Fibroblast of skin of right quadriceps (primary cell): ENCODE results near the gene TFG.
"Not testable (repeated sequence)": the region's sequence is repeated elsewhere in the genome, so short reads cannot be mapped to it uniquely, and the experiment has no call there.

Source experiments
- DNase-seq: peaks from one replicate; pipeline ENCODE4 v3.0.0-alpha.2; 2013

The TFG gene

DNA sequence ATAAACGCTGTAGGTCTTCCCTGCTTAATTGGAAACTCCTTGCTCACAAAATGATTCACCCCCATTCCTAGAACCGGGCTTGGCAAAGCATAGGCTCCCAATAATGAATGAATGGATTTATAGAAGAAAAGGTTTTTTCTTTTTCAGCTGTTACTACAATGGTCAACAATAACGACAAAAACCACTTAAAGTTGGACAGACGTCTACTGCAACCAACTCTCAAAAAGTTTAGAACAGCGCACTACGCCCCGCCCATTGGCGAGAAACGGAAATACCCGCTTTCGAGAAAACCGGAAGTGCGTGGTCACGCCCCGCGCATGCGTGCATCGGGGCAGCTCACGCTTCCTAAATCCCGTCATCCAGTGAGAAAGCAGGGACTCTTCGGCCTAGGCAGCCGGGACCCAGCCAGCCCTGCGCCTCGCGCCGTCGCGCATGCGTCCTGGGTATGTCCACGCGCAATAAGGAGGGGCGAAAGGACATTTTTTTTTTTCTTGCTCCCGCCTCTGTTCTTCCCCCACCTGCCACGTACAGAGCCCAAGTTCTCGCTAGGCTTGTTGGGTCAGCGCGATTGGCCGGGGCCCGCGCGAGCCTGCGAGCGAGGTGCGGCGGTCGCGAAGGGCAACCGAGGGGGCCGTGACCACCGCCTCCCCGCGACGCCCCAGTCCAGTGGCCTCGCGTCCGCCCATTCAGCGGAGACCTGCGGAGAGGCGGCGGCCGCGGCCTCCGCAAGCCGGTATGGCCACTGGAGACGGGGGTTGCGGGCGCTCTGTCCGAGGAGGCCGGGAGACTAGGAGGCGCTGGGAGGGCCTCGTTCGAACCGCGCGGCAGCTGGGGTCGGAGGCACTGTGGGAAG is at the start of gene TFG:
TSS of gene TFG (plus strand) at position 506 of the 853 bp plus-strand sequence. CDS start 4,192 bp downstream, outside the sequence.
- DNase-seq: peak; percentile 99

DNA sequence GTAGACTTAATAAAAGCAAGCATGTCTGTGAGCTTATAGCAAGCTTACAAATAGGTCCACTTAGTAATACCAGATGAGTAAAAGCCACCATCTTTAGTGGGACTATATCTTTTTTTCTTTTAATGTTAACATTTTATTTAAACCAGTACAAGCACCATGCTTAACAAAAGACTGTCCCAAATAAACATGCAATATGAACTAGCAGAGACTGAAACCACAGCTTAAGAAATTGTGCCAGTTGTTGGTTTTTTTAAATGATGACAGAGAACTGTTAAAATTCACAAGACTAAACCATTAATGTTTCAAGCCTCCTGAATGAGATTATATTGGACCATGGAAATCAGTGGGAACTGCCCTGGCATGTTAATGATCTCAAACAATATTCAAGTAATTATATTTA is 48.0 kb upstream of the TFG start:
- DNase-seq: not testable (repeated sequence)

DNA sequence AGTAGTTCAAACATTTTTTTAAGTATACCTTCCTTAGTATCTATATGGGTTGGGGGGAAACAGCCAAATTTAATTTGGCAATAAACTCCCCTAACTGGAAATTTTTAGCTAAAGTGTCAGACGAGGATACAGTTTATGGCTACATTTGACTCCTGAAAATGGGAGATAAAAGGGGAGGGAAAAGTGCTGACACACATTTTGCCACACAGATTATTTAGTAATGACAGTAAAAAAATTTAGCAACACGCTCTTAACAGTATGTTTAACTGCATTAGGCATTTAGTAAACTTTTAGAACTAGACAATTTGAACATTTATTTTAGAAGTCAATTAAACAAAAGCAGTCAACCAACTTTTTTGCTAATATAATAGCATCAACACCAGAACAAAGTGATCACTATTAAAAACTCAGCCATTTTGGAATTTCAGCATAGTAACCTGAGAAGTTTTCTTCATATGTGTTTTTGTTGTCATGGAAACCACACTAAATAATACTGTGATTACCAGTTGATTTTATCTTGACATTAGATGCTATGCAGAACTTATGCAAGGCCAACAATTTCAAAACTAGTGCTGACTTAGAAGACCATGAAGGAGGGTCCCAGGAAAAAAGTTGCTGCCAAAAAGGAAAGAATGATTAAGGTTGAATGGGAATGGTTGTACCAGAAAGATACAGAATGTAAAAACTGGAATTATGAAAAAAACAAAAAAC is 47.0 kb upstream of the TFG start:
- DNase-seq: peak; percentile 23

DNA sequence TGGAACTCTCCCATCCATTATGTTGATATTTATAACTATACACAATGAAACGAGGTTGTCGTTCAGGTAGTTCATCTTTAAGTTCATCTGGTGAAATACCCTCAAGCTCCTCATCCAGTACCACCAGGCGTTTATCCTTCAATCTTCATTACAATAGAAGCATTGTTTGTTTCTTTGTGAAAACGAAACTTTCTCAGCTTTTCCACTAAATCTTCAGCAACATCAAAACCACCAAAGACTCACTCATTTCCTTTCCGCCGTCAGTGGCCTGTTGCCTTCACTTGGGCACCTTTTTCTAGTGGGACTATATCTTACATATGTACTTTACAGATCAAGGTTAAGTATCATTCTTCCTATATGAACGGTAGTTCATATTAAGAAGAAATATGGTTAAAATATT is 44.1 kb upstream of the TFG start:
- no peak for DNase-seq

DNA sequence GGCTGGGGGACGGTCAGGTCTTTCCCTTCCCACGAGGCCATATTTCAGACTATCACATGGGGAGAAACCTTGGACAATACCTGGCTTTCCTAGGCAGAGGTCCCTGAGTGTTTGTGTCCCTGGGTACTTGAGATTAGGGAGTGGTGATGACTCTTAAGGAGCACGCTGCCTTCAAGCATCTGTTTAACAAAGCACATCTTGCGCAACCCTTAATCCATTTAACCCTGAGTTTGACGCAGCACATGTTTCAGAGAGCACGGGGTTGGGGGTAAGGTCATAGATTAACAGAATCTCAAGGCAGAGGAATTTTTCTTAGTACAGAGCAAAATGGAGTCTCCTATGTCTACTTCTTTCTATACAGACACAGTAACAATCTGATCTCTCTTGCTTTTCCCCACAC is 42.6 kb upstream of the TFG start:
- not testable (repeated sequence) for DNase-seq

DNA sequence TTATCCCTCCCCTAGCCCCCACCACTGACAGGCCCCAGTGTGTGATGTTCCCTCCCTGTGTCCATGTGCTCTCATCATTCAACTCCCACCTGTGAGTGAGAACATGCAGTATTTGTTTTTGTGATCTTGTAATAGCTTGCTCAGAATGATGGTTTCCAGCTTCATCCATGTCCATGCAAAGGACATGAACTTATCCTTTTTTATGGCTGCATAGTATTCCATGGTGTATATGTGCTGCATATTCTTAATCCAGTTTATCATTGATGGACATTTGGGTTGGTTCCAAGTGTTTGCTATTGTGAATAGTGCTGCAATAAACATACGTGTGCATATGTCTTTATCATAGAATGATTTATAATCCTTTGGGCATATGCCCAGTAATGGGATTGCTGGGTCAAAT is 42.0 kb upstream of the TFG start:
- DNase-seq: not testable (repeated sequence)

DNA sequence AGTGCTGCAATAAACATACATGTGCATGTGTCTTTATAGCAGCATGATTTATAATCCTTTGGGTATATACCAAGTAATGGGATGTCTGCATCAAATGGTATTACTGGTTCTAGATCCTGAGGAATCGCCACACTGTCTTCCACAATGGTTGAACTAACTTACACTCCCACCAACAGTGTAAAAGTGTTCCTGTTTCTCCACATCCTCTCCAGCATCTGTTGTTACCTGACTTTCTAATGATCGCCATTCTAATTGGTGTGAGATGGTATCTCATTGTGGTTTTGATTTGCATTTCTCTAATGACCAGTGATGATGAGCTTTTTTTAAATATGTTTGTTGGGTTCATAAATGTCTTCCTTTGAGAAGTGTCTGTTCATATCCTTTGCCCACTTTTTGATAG is 38.3 kb upstream of the TFG start:
- not testable (repeated sequence) for DNase-seq

DNA sequence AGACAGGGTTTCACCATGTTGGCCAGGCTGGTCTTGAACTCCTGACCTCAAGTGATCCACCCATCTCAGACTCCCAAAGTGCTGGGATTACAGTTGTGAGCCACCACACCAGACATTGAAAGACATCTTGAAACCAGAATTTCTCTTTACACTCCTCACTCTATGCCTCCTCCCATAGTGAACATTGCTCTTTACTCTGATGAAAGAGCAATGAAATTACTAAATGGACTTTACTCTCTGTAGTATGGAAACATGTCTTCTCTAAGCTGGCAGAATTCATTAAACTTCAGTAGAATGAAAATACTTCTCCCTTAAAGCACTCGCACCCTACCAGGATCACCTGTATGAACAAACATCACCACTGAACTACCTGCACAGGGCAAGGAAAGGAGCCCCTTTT is 27.8 kb upstream of the TFG start:
- no peak for DNase-seq

DNA sequence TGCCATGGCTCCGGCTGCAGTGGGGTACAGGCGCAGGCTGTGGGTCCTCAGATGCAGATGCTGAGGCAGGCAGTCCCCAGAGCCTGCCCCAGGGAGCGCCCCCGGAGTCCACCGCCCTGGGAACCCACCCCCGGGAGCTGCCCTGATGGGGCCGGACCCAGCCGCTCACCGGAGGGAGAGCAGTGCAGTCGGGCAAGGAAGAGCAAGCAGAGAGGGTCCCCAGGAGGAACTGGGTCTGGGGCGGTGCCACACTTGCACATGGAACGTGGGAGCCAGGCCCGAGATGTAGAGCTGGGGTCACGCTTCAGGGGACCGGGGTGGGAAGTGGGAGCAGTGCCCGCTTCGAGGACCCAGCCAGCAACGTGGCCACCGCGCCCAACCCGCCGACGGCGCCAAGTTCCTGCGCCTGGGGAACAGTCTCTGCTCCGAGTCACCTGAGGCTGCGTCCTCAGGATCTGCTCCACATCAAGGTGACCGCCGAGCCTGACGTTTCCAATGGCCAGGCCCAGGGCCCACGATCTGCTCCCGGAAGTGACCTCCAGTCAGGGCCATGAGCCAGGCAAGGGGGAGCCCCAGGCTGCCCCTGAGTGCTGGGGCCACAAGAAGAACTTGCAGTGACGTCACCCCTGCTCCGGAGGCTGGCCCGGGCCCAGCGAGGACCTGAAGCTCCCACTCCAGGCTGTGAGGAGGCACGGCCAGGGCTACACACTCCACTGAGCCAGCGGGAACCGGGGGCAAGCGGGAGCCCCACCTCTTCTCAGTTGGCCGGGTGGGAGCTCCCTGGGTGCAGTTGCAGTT is 27.0 kb upstream of the TFG start:
- DNase-seq: no peak

DNA sequence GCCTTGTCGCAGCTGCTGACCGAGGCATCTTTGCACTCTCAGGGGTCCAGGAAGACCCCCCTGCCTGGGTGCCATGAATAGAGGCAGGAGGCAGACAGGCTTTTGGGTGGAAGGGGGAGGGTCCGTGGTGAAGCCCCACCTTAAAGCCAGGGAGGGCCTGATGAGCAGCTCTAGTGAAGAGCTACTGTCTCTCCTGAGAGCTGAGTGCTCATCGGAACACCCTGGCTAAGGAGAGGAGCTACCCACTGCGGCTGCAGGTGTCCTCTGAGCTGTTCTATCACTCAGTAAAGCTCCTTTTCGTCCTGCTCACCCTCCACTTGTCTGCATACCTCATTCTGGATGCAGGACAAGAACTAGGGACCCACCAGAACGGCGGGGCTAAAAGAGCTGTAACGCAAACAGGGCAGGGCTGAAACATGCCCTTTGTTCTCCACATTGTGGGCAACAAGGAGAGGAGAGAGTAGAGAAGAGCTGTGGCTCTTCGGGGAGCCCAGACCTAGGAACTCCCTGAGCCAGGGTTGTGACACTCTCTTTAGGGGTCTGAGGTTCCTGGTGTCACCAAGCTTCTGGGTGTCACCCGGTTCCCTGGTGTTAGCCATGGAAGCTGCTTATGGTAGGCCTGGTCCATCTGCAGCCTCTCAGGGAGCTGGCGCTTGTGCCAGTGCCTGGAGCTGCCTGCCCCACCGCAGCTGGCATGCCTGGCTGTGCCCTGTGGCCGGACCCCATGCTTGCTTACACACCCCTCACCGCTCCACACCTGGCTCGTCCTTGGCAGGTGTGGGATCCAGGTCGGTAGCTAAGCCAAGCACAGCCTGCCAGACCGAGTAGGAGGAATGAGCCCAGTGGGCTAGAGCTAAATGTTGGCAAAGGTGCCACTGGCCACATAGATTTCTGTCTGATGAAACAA is 26.2 kb upstream of the TFG start:
- no peak for DNase-seq

DNA sequence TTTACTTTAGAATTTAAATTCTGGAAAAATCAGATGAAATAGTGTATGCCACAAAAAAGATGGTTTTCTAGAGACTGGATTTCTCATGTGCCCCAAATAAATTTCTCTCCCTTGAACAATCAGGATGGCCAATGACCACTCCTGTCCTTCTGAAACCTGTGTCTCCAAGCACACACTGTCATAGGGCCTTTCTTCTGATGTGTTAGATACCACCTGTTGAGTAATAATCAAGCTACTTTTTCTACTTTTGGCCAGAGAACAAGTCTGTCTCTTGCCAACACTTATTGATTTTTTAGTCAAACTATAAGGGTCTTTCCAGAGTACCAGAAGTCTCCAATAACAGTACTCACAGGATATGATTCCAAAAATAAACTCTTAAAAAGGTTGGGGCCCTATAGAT is 16.1 kb upstream of the TFG start:
- DNase-seq: no peak

DNA sequence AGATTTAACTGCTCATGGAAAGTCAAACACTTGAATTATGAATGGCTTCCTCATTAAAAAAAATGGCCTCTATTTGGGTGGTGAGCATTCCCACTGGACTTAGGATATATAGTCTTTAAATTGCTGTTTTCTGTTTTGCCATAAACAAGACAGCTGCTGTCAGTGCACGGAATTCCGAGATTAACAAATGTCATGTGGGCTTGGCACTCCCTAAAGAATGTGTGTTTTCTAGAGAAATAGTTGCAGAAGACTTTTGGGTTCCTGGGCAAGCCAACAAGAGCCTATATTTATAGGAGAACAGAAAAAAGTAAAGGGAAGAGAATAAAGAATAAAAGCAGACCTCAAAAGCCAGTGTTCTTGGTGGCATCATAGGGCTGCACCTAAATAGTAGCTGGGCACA is 13.6 kb upstream of the TFG start:
- DNase-seq: no peak

DNA sequence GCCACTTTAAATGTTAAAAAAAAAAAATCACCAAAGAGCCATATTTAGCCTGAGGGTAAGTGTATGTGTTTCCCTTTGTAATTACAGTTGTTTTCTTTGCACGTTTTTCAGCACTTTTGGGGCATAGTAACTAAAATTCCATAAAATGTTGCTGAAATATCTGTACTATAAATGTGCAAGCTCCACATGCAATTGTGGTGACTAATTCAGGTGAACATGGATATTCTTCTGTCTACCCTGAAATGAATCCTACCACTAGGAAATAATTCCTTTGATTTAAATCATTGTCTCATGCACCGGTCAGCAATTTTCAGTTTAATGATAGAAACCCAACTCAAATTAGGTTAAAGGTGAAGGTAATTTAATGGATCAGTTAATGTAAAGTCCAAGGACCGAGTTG is 13.1 kb upstream of the TFG start:
- DNase-seq: no peak

DNA sequence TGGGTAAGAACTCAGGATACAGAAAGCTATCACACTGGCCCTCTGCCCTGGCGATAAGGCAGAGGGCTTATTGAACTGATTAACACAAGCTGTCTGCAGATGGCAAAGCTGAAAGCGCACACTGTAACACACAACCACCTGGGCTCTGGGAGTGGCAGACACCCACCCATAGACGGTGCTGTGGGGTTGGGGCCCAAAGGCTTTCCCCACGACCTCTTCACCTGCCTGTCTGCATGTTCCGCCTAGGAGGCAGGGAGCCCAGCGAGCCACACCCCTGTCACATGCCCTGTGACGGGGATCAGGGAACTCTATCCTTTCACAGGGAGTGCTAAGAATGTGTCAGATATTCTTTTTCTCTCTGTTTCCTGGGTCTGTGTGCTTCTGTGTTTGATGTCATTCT is 12.1 kb upstream of the TFG start:
- no peak for DNase-seq

DNA sequence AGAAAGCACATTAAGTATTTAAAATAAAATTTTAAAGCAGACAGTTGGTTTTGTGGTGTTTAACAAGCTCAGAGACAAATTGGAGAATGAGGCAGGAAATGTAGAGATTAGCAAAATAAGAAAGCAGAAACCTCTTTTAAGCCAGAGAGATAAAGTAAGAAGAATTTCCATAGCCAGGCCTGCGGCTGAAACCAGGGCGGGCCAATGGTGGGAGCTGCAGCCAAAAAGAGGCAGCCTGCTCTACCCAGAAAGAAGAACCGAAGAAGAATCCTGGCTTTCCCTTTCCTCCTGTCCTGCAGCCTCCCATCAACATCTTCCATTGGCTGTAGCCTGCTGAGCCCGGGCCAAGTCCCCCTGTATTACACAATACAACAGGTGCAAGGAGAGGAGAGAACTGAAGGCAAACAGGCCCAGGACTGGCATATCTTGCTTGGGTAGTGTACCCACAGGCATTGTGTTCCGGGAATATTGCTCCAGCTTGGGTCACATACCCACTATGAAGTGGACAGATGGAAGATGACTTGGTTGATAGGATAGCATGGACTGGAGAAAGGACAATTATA is 11.5 kb upstream of the TFG start:
- DNase-seq: no peak

DNA sequence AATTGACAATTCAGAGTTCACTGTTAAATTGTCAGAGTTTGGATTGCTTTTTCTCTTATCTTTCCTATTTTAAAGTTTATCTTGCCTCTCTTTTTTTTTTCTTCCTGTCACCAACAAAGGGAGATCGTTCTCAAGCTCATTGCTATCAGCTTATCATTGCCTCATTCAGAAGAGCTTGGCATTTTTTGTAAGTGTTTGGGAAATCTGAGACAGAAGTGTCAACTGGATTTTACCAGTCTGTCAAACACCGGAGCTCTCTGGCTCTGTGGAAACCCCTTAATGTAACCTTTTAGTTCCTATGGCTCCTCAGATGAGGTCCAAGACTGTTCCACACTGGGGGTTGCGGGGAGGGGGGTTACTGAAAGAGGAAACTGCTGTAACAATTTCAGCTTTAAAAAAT is 10.6 kb upstream of the TFG start:
- DNase-seq: no peak

DNA sequence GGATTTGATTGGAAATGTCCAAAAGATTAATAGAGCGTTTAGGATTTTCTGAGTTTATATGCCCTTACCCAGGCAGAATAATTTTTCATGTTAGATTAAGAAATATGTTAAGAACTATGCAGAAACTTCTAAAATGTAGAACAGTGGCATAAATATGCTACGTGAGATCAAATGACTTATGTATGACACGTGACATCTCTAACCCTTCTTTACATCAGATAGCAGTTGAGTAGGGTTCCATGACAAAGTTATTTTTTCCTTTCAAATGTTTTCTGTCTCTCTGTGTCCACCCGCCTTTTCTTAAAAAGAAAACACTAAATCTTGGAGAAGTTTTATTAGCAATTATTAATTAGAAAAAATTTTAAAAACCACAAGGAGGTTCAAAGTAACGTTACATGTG is 8.6 kb upstream of the TFG start:
- no peak for DNase-seq

DNA sequence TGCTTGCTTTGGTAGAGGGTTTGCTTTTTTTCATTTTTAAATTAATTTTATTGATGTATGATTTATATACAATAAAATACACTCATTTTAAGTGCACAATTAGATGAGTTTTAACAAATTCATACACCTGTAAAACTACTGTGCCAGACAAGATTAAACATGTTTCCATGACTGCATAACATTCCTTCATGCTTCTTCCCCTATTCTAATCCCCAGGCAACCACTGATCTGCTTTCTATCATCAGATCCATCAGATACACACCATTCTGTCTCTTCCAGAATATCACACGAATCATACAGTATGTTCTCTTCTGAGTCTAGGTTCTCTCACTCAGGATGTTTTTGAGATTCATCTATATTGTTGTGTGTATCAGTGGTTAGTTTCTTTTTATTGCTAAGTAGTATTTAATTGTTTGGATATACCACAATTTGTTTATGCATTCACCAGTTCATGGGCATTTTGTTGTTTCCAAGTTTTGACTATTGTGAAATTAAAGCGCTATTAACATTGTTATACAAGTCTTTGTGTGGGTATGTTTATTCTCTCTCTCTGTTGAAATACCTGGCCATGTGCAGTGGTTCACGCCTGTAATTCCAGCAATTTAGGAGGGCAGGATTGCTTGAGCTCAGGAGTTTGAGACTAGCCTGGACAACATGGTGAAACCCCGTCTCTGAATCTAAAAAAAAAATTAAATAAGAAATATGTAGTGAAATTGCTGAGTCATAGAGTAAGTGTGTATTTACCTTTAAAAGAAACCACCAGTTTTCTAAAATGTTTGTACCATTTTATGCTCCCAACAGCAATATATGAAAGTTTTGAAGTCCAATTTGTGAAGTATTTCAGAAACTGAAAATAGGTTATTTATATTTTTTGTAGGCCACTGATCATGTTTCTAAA is 7.0 kb upstream of the TFG start:
- DNase-seq: no peak

DNA sequence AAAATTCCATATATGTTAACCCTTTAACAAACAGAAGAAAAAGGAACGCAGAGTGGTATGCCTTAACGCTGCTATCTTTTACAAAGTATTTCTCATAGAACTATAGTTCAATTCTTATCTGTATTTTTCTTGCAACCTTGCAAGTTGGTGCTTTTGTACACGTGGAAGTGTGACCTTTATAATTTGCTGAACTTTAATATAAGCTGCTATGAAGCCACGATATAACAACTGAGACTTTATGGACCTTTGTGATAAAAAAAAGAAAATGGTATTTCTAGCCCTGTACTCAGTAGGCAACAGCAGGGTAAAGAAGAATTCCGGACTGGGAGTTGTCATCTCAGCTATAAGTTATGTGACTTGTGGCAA is 6.3 kb upstream of the TFG start:
- DNase-seq: no peak

DNA sequence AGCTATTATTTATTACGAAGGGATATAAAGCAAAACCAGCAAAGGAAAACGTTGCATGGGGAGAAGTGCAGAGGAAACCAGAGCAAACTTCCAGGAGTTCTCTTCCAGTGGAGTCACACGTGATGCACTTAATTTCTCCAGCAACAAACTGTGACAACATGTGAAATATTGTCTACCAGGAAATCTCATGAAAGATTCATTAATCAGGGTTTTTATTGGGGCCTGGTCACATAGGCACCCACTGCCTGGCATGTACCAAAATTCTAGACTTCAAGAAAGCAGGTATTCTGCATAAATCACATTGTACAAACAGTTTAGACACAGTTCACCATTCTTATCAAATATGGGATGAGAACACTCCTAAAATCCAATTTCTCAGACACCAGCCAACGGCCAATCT is 5.4 kb upstream of the TFG start:
- no peak for DNase-seq

DNA sequence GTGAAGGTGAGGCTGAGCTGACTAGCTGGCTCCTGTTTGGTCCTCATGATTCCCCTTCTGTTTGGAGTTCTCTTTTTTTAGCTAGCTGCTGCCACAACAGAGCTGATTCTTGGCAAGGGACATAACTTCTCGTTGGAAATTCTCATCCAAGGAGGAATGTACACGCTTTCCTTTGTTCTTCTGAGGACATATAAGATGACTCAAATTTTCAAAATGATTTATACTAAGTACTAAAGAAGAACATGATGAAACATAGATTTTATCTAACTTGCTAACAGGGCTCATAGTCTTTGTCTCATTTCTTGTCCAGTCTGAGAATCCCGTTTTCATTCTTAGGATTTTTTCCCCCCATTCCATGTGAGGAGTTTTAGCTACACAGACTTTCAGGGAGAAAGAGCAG is 2.9 kb upstream of the TFG start:
- DNase-seq: peak; percentile 51
